ENCODE measurements around the gene RAPGEF5. TPM values are rescaled to one million over a fixed set of nuclear protein-coding genes. Genes with fewer than 3 reads are reported as not detected.
A peak's percentile ranks its signal among the peaks of the same experiment; 100 is the strongest.

The RAPGEF5 gene
- total and polyA plus RNA-seq, 10 donors = 10.2 to 335 (median 184) TPM

- 82 to 94% (median 90%) methylated on average over 4 of the region's 4 CpGs for WGBS, 5 donors
- no peaks in the 10 kb centered on the region for H3K27me3 ChIP-seq (replicated peaks in 1 of 7)
- no peaks in the 10 kb centered on the region for H3K9me3 ChIP-seq
- H3K4me1 ChIP-seq = peaks cover 0 to 19% (median 4%) of the 10 kb centered on the region in 6 donors
- H3K27ac ChIP-seq = no peak overlapping the region
- DNase-seq = no peak
- TF ChIP-seq POLR2A (IDR thresholded peaks at IDR 0.05) = no peak
- no peak for TF ChIP-seq CTCF (IDR thresholded peaks at IDR 0.05 in 8 of 11, conservative IDR thresholded peaks at IDR 0.05 in 3 of 11)
- TF ChIP-seq POLR2AphosphoS5 (IDR thresholded peaks at IDR 0.05) = no peak
- H3K36me3 ChIP-seq = no peaks in the 10 kb centered on the region
- no peak overlapping the region for H3K4me3 ChIP-seq
- intact Hi-C loops (cut with DNase I; ENCODE audit: low total_unique reads) = no loop called here
Measured at GRCh38 chr7:22325671-22326070, 31.3 kb downstream of the RAPGEF5 start.

GRCh38 chr7:22323714-22324113 is 33.2 kb downstream of the RAPGEF5 start:
- WGBS, 5 donors = 90 to 98% (median 95%) methylated on average over 2 of the region's 2 CpGs

GRCh38 chr7:22320416-22320815 is 36.5 kb downstream of the RAPGEF5 start:
- Histone ChIP-seq H3K9me3 (no peaks in the 10 kb centered on the region), H3K36me3 (no peaks in the 10 kb centered on the region), H3K4me3 (no peak overlapping the region), H3K4me1 (peaks cover 0 to 3% (median 0%) of the 10 kb centered on the region in 6 donors), H3K27me3 (replicated peaks in 1 of 7) (no peaks in the 10 kb centered on the region), H3K27ac (peak overlapping the region in 1 of 8 donors; percentile 15)
- WGBS, 5 donors = 72 to 86% (median 77%) methylated on average over 2 of the region's 2 CpGs
- intact Hi-C loops (cut with DNase I; ENCODE audit: low total_unique reads) = no loop called here
- DNase-seq = no peak
- TF ChIP-seq POLR2A (IDR thresholded peaks at IDR 0.05) = no peak
- no peak for TF ChIP-seq POLR2AphosphoS5 (IDR thresholded peaks at IDR 0.05)
- no peak for TF ChIP-seq CTCF (IDR thresholded peaks at IDR 0.05 in 8 of 11, conservative IDR thresholded peaks at IDR 0.05 in 3 of 11)

More at GRCh38 chr7:22323714-22324113, 33.2 kb downstream of the RAPGEF5 start:
- no peak overlapping the region for H3K27ac ChIP-seq
- intact Hi-C loops (cut with DNase I; ENCODE audit: low total_unique reads) = no loop called here
- no peak for DNase-seq
- no peaks in the 10 kb centered on the region for H3K36me3 ChIP-seq
- H3K4me1 ChIP-seq = peaks cover 0 to 5% (median 0%) of the 10 kb centered on the region in 6 donors
- no peaks in the 10 kb centered on the region for H3K27me3 ChIP-seq (replicated peaks in 1 of 7)
- no peak overlapping the region for H3K4me3 ChIP-seq
- no peaks in the 10 kb centered on the region for H3K9me3 ChIP-seq
- no peak for TF ChIP-seq POLR2AphosphoS5 (IDR thresholded peaks at IDR 0.05)
- no peak for TF ChIP-seq POLR2A (IDR thresholded peaks at IDR 0.05)
- TF ChIP-seq CTCF (IDR thresholded peaks at IDR 0.05 in 8 of 11, conservative IDR thresholded peaks at IDR 0.05 in 3 of 11) = no peak

- H3K27me3 ChIP-seq (replicated peaks in 1 of 7) = no peaks in the 10 kb centered on the region
- 62 to 79% (median 66%) methylated on average over 7 of the region's 7 CpGs for WGBS, 5 donors
- peak overlapping the region in 1 of 8 donors; percentile 15 for H3K27ac ChIP-seq
- DNase-seq = no peak
- H3K36me3 ChIP-seq = peaks cover 0 to 4% (median 0%) of the 10 kb centered on the region in 6 donors
- intact Hi-C loops (cut with DNase I; ENCODE audit: low total_unique reads) = no loop called here
- H3K9me3 ChIP-seq = no peaks in the 10 kb centered on the region
- peaks cover 0 to 3% (median 0%) of the 10 kb centered on the region in 6 donors for H3K4me1 ChIP-seq
- no peak overlapping the region for H3K4me3 ChIP-seq
- TF ChIP-seq POLR2AphosphoS5 (IDR thresholded peaks at IDR 0.05) (no peak), CTCF (IDR thresholded peaks at IDR 0.05 in 8 of 11, conservative IDR thresholded peaks at IDR 0.05 in 3 of 11) (no peak), POLR2A (IDR thresholded peaks at IDR 0.05) (no peak)
Measured at GRCh38 chr7:22319424-22320403, 37.2 kb downstream of the RAPGEF5 start.
